BE2C (cell line): ENCODE results near the gene OSGEPL1.
"Not testable (repeated sequence)": the region's sequence is repeated elsewhere in the genome, so short reads cannot be mapped to it uniquely, and the experiment has no call there.

Source experiments
- DNase-seq: peaks from one replicate; pipeline ENCODE4 v3.0.0-alpha.2; 2020
- H3K27me3 ChIP-seq: fragments of 250-450 bp; sonication (Bioruptor Pico); 2 replicates; pipeline ENCODE4 v1.5.1; 2020; ENCODE audit warnings: mild to moderate bottlenecking
- H3K36me3 ChIP-seq: fragments of 250-450 bp; sonication (Bioruptor Pico); 2 replicates; pipeline ENCODE4 v1.5.1; 2020; ENCODE audit warnings: mild to moderate bottlenecking
- H3K4me1 ChIP-seq: fragments of 250-450 bp; sonication (Bioruptor Pico); 2 replicates; pipeline ENCODE4 v1.5.1; 2020
- H3K4me3 ChIP-seq: 2 replicates; pipeline ENCODE4 v1.5.1; 2011; ENCODE audit warnings: low read depth, low read length
- H3K9me3 ChIP-seq: fragments of 250-450 bp; sonication (Bioruptor Pico); 2 replicates; pipeline ENCODE4 v1.5.1; 2020
- CTCF ChIP-seq: IDR thresholded peaks from 2 replicates; pipeline ENCODE4 v1.5.1; 2012; ENCODE audit warnings: mild to moderate bottlenecking, low read depth, low read length

The OSGEPL1 gene

GRCh38 chr2:189782221-189782671 is 19.7 kb upstream of the OSGEPL1 start:
- Histone ChIP-seq H3K9me3 (no peaks in the 10 kb centered on the region), H3K4me3 (no peak overlapping the region), H3K36me3 (peaks cover 38% of the 10 kb centered on the region), H3K4me1 (no peaks in the 10 kb centered on the region), H3K27me3 (no peaks in the 10 kb centered on the region)
- no peak for DNase-seq
- TF ChIP-seq CTCF: no peak

- Histone ChIP-seq H3K4me3 (no peak overlapping the region), H3K36me3 (peaks cover 58% of the 10 kb centered on the region), H3K4me1 (no peaks in the 10 kb centered on the region), H3K9me3 (no peaks in the 10 kb centered on the region), H3K27me3 (no peaks in the 10 kb centered on the region)
- DNase-seq: no peak
- TF ChIP-seq CTCF: no peak
These were observed 9.6 kb upstream of the OSGEPL1 start for GRCh38 chr2:189772212-189772611.

- Histone ChIP-seq H3K27me3 (no peaks in the 10 kb centered on the region), H3K9me3 (no peaks in the 10 kb centered on the region), H3K36me3 (peaks cover 49% of the 10 kb centered on the region), H3K4me3 (no peak overlapping the region), H3K4me1 (no peaks in the 10 kb centered on the region)
- no peak for TF ChIP-seq CTCF
- no peak for DNase-seq
These were observed 8.2 kb upstream of the OSGEPL1 start for GRCh38 chr2:189770590-189771322.

GRCh38 chr2:189763908-189764661 is 1.5 kb upstream of the OSGEPL1 start:
- Histone ChIP-seq H3K4me3 (peak overlapping the region; percentile 100; the same call in 1 of the 2 replicates), H3K9me3 (no peaks in the 10 kb centered on the region)

GRCh38 chr2:189762229-189762550 is 402 bp downstream of the OSGEPL1 start:
- no peaks in the 10 kb centered on the region; the same call in 1 of the 2 replicates for H3K36me3 ChIP-seq
- H3K27me3 ChIP-seq: no peaks in the 10 kb centered on the region
- peak overlapping the region; percentile 100 for H3K4me3 ChIP-seq
- H3K4me1 ChIP-seq: no peaks in the 10 kb centered on the region
- no peak for TF ChIP-seq CTCF
- DNase-seq: no peak
- no peaks in the 10 kb centered on the region for H3K9me3 ChIP-seq

More at GRCh38 chr2:189763908-189764661, 1.5 kb upstream of the OSGEPL1 start:
- no peak for TF ChIP-seq CTCF
- no peaks in the 10 kb centered on the region; the same call in 1 of the 2 replicates for H3K36me3 ChIP-seq
- no peaks in the 10 kb centered on the region for H3K27me3 ChIP-seq
- H3K4me1 ChIP-seq: no peaks in the 10 kb centered on the region
- DNase-seq: no peak

GRCh38 chr2:189760154-189760553 is 2.4 kb downstream of the OSGEPL1 start:
- not testable (repeated sequence) for H3K4me3 ChIP-seq, H3K36me3 ChIP-seq, H3K9me3 ChIP-seq, H3K27me3 ChIP-seq, H3K4me1 ChIP-seq, DNase-seq
